ENCODE measurements around the gene NUP188. TPM values are rescaled to one million over a fixed set of nuclear protein-coding genes. Genes with fewer than 3 reads are reported as not detected.

The NUP188 gene
- total and polyA plus RNA-seq, 2 of the 4 experiments (the other 2 are of a cell fraction): 53.0 to 59.1 TPM

GRCh38 chr9:128945798-128946501, 1.5 kb upstream of the NUP188 start:
- H3K27me3 ChIP-seq (ENCODE audit: control insufficient read depth, insufficient read depth, low read length): no peaks in the 10 kb centered on the region
- 96% methylated on average over 7 of the region's 19 CpGs; no CpG with 5 or more reads in 1 of the 2 experiments for WGBS, 2 experiments (ENCODE audit: extremely low coverage in 2 of 2, insufficient read length in 1 of 2)
- DNase-seq: no peak
- ChIA-PET CTCF (no interaction called here), POLR2A (ENCODE audit: unreplicated experiment) (no interaction called here)
- H2BK5ac ChIP-seq (ENCODE audit: low read depth, low read length, poor library complexity, severe bottlenecking): no peak overlapping the region
- H3K4ac ChIP-seq (ENCODE audit: low read depth, low read length): no peak overlapping the region; the same call in 1 of the 2 replicates
- no TSS peak for BruUV-seq (replicated peaks)
- H3K56ac ChIP-seq (ENCODE audit: extremely low read depth, insufficient read depth, low read length): no peak overlapping the region
- no peak overlapping the region; the same call in 1 of the 2 replicates for H3K23ac ChIP-seq (ENCODE audit: low read depth, low read length)
- peaks cover 7% of the 10 kb centered on the region; the same call in 1 of the 2 replicates for H4K20me1 ChIP-seq (ENCODE audit: insufficient read depth, low read length)
- no peak overlapping the region for H3K27ac ChIP-seq (ENCODE audit: insufficient read depth, low read length)
- no peak overlapping the region for H4K5ac ChIP-seq (ENCODE audit: low read depth, low read length)
- H3K4me2 ChIP-seq (ENCODE audit: low read depth, low read length): no peak overlapping the region; the same call in 1 of the 2 replicates
- H4K91ac ChIP-seq (ENCODE audit: insufficient read depth, low read depth, low read length): no peak overlapping the region
- no peak overlapping the region for H4K8ac ChIP-seq (ENCODE audit: low read depth in 2 of 2, low read length in 2 of 2)
- TF ChIP-seq, protein P1, sequence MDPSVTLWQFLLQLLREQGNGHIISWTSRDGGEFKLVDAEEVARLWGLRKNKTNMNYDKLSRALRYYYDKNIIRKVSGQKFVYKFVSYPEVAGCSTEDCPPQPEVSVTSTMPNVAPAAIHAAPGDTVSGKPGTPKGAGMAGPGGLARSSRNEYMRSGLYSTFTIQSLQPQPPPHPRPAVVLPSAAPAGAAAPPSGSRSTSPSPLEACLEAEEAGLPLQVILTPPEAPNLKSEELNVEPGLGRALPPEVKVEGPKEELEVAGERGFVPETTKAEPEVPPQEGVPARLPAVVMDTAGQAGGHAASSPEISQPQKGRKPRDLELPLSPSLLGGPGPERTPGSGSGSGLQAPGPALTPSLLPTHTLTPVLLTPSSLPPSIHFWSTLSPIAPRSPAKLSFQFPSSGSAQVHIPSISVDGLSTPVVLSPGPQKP (IDR thresholded peaks at IDR 0.05; ENCODE audit: borderline replicate concordance, low read depth, low read length): no peak
- no peak for TF ChIP-seq CEBPB (IDR thresholded peaks at IDR 0.05; ENCODE audit: low read depth, low read length)
- TF ChIP-seq, protein P2, sequence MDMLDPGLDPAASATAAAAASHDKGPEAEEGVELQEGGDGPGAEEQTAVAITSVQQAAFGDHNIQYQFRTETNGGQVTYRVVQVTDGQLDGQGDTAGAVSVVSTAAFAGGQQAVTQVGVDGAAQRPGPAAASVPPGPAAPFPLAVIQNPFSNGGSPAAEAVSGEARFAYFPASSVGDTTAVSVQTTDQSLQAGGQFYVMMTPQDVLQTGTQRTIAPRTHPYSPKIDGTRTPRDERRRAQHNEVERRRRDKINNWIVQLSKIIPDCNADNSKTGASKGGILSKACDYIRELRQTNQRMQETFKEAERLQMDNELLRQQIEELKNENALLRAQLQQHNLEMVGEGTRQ (IDR thresholded peaks at IDR 0.05; ENCODE audit: low read depth, low read length): no peak
- no peak for TF ChIP-seq BHLHE40 (IDR thresholded peaks at IDR 0.05; ENCODE audit: low read depth, low read length)
- no peak for TF ChIP-seq POLR2A (IDR thresholded peaks at IDR 0.05; ENCODE audit: low read depth, low read length)
- no peak for TF ChIP-seq RFX5 (IDR thresholded peaks at IDR 0.05; ENCODE audit: low read depth, low read length)
- TF ChIP-seq RAD21 (IDR thresholded peaks at IDR 0.05; ENCODE audit: low read length): no peak
- TF ChIP-seq MAFK (IDR thresholded peaks at IDR 0.05; ENCODE audit: low read depth, low read length): no peak
- TF ChIP-seq CTCF (conservative IDR thresholded peaks at IDR 0.05; ENCODE audit: low read depth, low read length): no peak
- no peak for TF ChIP-seq NFE2L2 (IDR thresholded peaks at IDR 0.05; ENCODE audit: low read depth, low read length)
- no peak for TF ChIP-seq RCOR1 (IDR thresholded peaks at IDR 0.05; ENCODE audit: insufficient replicate concordance, low read length)
- no peak overlapping the region for H3K4me3 ChIP-seq (ENCODE audit: insufficient read depth, low read depth, low read length)
- peaks cover 10% of the 10 kb centered on the region for H3K36me3 ChIP-seq (ENCODE audit: control insufficient read depth, insufficient read depth, low read length)
- intact Hi-C loops (cut with micrococcal nuclease) (loop anchor here (5.0 kb wide), 2 partner anchors 64 to 84 kb away; partner anchors contain the start of genes KYAT1 and LRRC8A), dilution Hi-C loops (cut with HindIII; ENCODE audit: low sequenced_read_pairs, unreplicated experiment) (no loop called here), in situ Hi-C loops (cut with MboI; ENCODE audit: low sequenced_read_pairs) (no loop called here)
- H2AK5ac ChIP-seq (ENCODE audit: low read depth, low read length): peak overlapping the region; percentile 96
- peaks cover 7% of the 10 kb centered on the region for H3K4me1 ChIP-seq (ENCODE audit: control insufficient read depth, insufficient read depth, low read length)
- H3K79me1 ChIP-seq (ENCODE audit: low read depth in 1 of 2, low read length in 2 of 2): peaks cover 28 to 54% of the 10 kb centered on the region in 2 experiments
- no peak overlapping the region for H3K9ac ChIP-seq (ENCODE audit: low read depth, low read length)
- no peak overlapping the region for H3K18ac ChIP-seq (ENCODE audit: low read depth, low read length)
- no peak overlapping the region for H2AK9ac ChIP-seq (replicated peaks; ENCODE audit: low read depth, low read length, poor library complexity)
- H3K9me3 ChIP-seq (ENCODE audit: control insufficient read depth, insufficient read depth, low read length): no peaks in the 10 kb centered on the region
- H3K14ac ChIP-seq (replicated peaks; ENCODE audit: low read depth, low read length): peak overlapping the region; percentile 91; the same call in 1 of the 2 replicates
- H2BK15ac ChIP-seq (ENCODE audit: low read depth, low read length): no peak overlapping the region
- H2BK120ac ChIP-seq (ENCODE audit: low read depth, low read length): no peak overlapping the region
- ATAC-seq (ENCODE audit: low read depth): no peak
- peaks cover 16% of the 10 kb centered on the region for H3K9me1 ChIP-seq (ENCODE audit: insufficient read depth, low read length)
- no peak overlapping the region for H2BK20ac ChIP-seq (ENCODE audit: low read depth, low read length)
- peak overlapping the region; percentile 1 for H2AFZ ChIP-seq (replicated peaks; ENCODE audit: low read length, poor library complexity)
